ENCODE measurements around the gene CAMK2D.

CAMK2D gene

GRCh38 chr4:113635739-113636437 is 125.7 kb downstream of the CAMK2D start:
- H3K4me3 Mint-ChIP-seq, result peak overlapping the region in 1 of 2 donors; percentile 65
- ATAC-seq (peak; percentile 34), DNase-seq (no peak)
- H3K9me3 Mint-ChIP-seq, result no peaks in the 10 kb centered on the region
- H3K27me3 Mint-ChIP-seq, result no peaks in the 10 kb centered on the region
- H3K27ac Mint-ChIP-seq, result no peak overlapping the region
- H3K4me1 Mint-ChIP-seq, result peaks cover 48% of the 10 kb centered on the region

- no peak overlapping the region for H3K4me3 Mint-ChIP-seq
- ATAC-seq, result no peak
- H3K27ac Mint-ChIP-seq, result no peak overlapping the region
- peaks cover 43% of the 10 kb centered on the region for H3K4me1 Mint-ChIP-seq
- no peaks in the 10 kb centered on the region for H3K27me3 Mint-ChIP-seq
- no peaks in the 10 kb centered on the region for H3K9me3 Mint-ChIP-seq
- no peak for DNase-seq
Observed at GRCh38 chr4:113634081-113634969, 127.2 kb downstream of the CAMK2D start.

- Mint-ChIP-seq H3K27ac (no peak overlapping the region), H3K4me1 (peaks cover 36% of the 10 kb centered on the region), H3K4me3 (no peak overlapping the region), H3K27me3 (no peaks in the 10 kb centered on the region), H3K9me3 (no peaks in the 10 kb centered on the region)
- no peak for DNase-seq
- ATAC-seq, result no peak
Observed at GRCh38 chr4:113633467-113633866, 128.1 kb downstream of the CAMK2D start.

DNA sequence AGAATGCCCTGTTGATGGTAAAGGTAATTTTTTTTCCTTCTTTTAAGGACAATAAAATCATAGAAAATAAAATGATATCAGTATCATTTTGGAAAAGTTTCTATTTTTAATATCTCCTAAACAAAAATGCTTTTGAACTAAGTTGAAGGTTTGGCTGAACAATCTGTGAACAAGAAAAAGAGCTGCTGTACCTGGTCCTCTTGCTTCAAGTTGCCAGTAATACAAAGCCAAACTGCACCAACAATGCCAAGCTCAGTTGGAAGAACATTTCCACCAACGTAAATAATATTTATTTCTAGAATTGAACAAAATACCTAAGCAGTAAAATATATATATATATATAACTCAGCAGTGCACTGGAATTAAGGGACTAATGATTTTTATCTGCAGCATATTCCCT is 132.8 kb downstream of the CAMK2D start:
- no peak for DNase-seq
- peaks cover 0 to 4% of the 10 kb centered on the region in 2 donors for H3K9me3 Mint-ChIP-seq
- no peak for ATAC-seq
- no peak overlapping the region for H3K27ac Mint-ChIP-seq
- peaks cover 40% of the 10 kb centered on the region for H3K4me1 Mint-ChIP-seq
- no peak overlapping the region for H3K4me3 Mint-ChIP-seq
- H3K27me3 Mint-ChIP-seq, result no peaks in the 10 kb centered on the region

- Mint-ChIP-seq H3K27me3 (no peaks in the 10 kb centered on the region), H3K9me3 (peaks cover 0 to 4% of the 10 kb centered on the region in 2 donors), H3K4me3 (no peak overlapping the region), H3K27ac (no peak overlapping the region), H3K4me1 (peaks cover 43% of the 10 kb centered on the region)
- DNase-seq, result no peak
- ATAC-seq, result no peak
Observed at GRCh38 chr4:113627321-113627720, 134.2 kb downstream of the CAMK2D start.

DNA sequence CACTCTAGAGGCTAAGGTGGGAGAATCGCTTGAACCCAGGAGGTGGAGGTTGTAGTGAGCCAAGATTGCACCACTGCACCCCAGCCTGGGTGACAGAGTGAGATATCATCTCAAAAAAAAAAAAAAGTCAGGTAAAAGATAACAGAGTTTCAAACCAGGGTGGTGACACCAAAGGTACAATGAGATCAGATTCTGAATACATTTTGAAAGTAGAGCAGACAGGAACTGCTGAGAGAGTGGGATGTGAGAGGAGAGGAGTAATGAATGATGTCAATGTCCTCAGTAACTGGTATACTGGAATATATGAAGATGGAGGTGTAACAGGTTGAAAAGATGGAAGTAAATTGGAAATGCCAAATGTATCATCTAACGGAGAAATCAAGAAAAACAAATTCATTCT is 135.6 kb downstream of the CAMK2D start:
- H3K27ac Mint-ChIP-seq, result peak overlapping the region in 1 of 2 donors; percentile 0
- ATAC-seq (peak; percentile 87), DNase-seq (peak in 1 of 2 donors; percentile 9)
- H3K4me1 Mint-ChIP-seq, result peaks cover 50% of the 10 kb centered on the region
- H3K27me3 Mint-ChIP-seq, result no peaks in the 10 kb centered on the region
- peak overlapping the region in 1 of 2 donors; percentile 0 for H3K4me3 Mint-ChIP-seq
- H3K9me3 Mint-ChIP-seq, result peaks cover 0 to 4% of the 10 kb centered on the region in 2 donors

DNA sequence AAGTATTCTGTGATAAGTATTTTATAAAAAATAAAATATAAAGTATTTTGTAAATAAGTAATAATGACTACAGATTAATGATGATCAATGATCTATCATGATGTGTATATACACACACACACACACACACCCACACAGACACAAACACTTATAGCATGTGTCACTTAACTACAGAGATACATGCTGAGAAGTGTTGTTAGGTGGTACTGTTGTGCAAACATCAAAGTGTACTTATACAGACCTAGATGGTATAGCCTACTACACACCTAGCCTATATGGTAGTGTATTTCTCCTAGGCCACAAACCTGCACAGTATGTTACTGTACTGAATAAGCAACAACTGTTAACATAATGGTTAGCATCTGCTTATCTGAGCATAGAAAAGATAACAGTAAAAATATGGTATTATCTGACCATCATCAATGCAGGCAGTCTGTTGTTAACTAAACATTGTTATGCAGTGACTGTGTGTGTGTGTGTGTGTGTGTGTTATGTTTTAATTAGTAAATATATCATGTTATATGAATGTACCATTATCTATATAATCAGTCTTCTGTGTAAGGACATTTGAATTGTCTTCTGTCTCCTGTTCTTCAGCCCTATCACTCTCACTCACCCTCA is 138.2 kb downstream of the CAMK2D start:
- Mint-ChIP-seq H3K27me3 (no peaks in the 10 kb centered on the region), H3K9me3 (peaks cover 0 to 4% of the 10 kb centered on the region in 2 donors), H3K27ac (no peak overlapping the region), H3K4me3 (no peak overlapping the region), H3K4me1 (peaks cover 39% of the 10 kb centered on the region)
- no peak for DNase-seq
- no peak for ATAC-seq

- Mint-ChIP-seq H3K4me1 (peaks cover 41% of the 10 kb centered on the region), H3K27me3 (no peaks in the 10 kb centered on the region), H3K9me3 (peaks cover 0 to 4% of the 10 kb centered on the region in 2 donors), H3K27ac (peak overlapping the region in 1 of 2 donors; percentile 58), H3K4me3 (no peak overlapping the region)
- ATAC-seq (no peak), DNase-seq (no peak)
Observed at GRCh38 chr4:113621633-113622032, 139.9 kb downstream of the CAMK2D start.

DNA sequence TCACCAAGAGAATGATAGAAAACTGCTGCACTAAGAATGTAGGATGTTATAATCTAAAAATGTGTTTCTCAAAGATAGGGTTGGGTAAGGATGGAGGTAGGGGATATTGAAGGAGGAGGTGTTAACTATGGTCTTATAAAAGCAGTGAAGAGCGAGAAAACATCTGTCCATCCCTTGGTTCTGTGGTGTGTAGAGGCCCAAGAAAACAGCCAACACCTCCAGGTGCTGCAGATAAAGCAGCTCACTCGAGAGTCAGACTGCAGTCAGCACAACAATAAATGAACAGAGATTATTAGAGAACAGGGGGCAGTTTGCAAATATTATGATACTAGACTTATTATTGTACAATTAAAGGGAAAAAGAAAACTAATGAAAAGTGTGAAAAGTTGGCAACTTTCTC is 141.5 kb downstream of the CAMK2D start:
- H3K4me3 Mint-ChIP-seq, result no peak overlapping the region
- no peak overlapping the region for H3K27ac Mint-ChIP-seq
- DNase-seq (no peak), ATAC-seq (no peak)
- H3K4me1 Mint-ChIP-seq, result peaks cover 30% of the 10 kb centered on the region
- H3K9me3 Mint-ChIP-seq, result no peaks in the 10 kb centered on the region
- H3K27me3 Mint-ChIP-seq, result no peaks in the 10 kb centered on the region

DNA sequence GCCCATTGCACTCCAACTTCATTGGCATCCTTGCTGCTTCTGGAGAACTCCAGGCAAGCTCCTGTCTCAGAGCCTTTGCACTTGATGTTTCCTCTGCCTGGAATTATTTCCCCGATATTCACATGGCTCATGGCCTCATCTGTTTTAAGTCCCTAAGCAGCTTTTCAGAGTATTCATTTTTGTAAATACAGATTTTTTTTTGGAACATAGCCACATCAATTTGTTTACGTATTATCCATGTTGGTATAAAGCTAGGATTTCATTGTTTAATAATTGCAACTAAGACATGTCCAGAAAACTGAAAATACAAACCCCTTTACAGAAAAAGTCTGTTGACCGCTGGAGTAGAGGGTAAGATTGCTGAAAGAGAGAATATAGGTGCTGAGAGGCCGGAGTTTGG is 142.0 kb downstream of the CAMK2D start:
- DNase-seq (no peak), ATAC-seq (no peak)
- peaks cover 25% of the 10 kb centered on the region for H3K4me1 Mint-ChIP-seq
- no peaks in the 10 kb centered on the region for H3K9me3 Mint-ChIP-seq
- no peaks in the 10 kb centered on the region for H3K27me3 Mint-ChIP-seq
- H3K27ac Mint-ChIP-seq, result no peak overlapping the region
- H3K4me3 Mint-ChIP-seq, result no peak overlapping the region

GRCh38 chr4:113618205-113618604 is 143.3 kb downstream of the CAMK2D start:
- ATAC-seq (no peak), DNase-seq (no peak)
- Mint-ChIP-seq H3K9me3 (no peaks in the 10 kb centered on the region), H3K27ac (no peak overlapping the region), H3K27me3 (no peaks in the 10 kb centered on the region), H3K4me1 (peaks cover 24% of the 10 kb centered on the region), H3K4me3 (no peak overlapping the region)

- ATAC-seq (no peak), DNase-seq (no peak)
- peaks cover 20% of the 10 kb centered on the region for H3K4me1 Mint-ChIP-seq
- H3K4me3 Mint-ChIP-seq, result no peak overlapping the region
- no peaks in the 10 kb centered on the region for H3K9me3 Mint-ChIP-seq
- H3K27me3 Mint-ChIP-seq, result no peaks in the 10 kb centered on the region
- H3K27ac Mint-ChIP-seq, result no peak overlapping the region
Observed at GRCh38 chr4:113617195-113617594, 144.3 kb downstream of the CAMK2D start.

DNA sequence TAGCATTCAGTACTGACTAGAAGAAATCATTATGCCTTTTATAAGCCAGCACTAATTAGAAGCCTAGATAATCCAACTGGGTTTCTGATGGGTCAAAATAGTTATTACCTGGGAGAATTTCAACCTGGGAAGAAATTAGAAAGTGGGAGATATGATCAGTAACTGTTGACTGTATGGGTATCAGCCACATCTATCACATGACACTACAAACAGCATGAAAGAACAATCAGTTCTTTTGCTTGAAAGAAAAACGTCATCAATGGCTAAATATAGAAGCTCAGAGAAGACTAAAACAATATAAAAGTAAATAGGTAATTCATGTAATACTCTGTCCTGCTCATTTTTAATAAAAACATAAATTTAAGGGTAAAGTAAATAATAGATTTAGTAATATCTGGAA is 145.1 kb downstream of the CAMK2D start:
- peaks cover 14% of the 10 kb centered on the region for H3K4me1 Mint-ChIP-seq

DNA sequence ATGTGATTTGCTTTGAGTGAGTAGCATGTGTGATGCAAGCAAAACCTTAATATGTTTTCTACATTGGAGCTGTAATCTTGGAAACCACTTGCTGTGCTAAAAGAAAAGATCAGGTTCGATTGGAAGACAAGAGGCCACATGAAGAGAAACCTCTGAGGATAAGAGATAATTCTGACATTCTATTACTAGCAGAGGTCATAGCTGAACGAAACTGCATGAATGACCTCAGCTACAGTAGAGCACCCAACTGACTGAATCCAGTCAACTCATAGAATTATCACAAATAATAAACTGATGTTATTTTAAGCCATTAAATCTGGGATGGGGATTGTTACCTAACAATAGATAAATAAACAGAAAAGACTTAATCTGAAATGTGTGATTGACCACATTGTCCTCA is 147.1 kb downstream of the CAMK2D start:
- Mint-ChIP-seq H3K27me3 (no peaks in the 10 kb centered on the region), H3K4me3 (no peak overlapping the region), H3K9me3 (no peaks in the 10 kb centered on the region), H3K27ac (no peak overlapping the region), H3K4me1 (peaks cover 21% of the 10 kb centered on the region)
- no peak for DNase-seq
- ATAC-seq, result no peak

More for the DNA sequence above, 145.1 kb downstream of the CAMK2D start:
- no peak for DNase-seq
- Mint-ChIP-seq H3K27ac (peak overlapping the region in 1 of 2 donors; percentile 37), H3K4me3 (no peak overlapping the region), H3K9me3 (no peaks in the 10 kb centered on the region), H3K27me3 (no peaks in the 10 kb centered on the region)
- ATAC-seq, result no peak

GRCh38 chr4:113613503-113613902 is 148.0 kb downstream of the CAMK2D start:
- no peaks in the 10 kb centered on the region for H3K9me3 Mint-ChIP-seq
- peaks cover 26% of the 10 kb centered on the region for H3K4me1 Mint-ChIP-seq
- H3K27ac Mint-ChIP-seq, result no peak overlapping the region
- H3K4me3 Mint-ChIP-seq, result no peak overlapping the region
- DNase-seq (no peak), ATAC-seq (no peak)
- no peaks in the 10 kb centered on the region for H3K27me3 Mint-ChIP-seq

DNA sequence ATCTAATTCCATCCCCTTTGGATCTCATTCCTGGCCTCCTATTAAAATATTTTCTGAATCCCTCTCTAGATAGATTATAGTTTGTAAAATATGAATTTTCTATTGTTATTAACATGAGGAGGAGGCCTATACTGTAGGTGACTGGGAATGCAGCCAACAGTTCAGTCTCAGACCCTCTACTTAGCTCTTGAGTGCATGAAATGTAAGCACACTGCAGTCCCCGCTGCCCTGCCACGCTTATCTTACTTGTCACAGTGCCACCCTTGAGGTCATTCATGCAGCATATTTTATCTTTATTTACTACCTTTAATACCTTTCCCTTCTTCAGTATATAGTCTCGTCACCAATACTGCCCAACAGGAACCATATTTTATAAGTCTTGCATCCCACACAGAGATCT is 151.0 kb downstream of the CAMK2D start:
- Mint-ChIP-seq H3K4me3 (no peak overlapping the region), H3K27me3 (no peaks in the 10 kb centered on the region), H3K9me3 (peaks cover 10 to 20% of the 10 kb centered on the region in 2 donors), H3K4me1 (peaks cover 42% of the 10 kb centered on the region), H3K27ac (peak overlapping the region in 1 of 2 donors; percentile 19)
- no peak for DNase-seq
- ATAC-seq, result no peak
